ENCODE results near the gene ZNF469. TPM values are rescaled to one million over a fixed set of nuclear protein-coding genes. Genes with fewer than 3 reads are reported as not detected.

ZNF469 gene
- total RNA-seq, 3 donors from 2014 or later = 0.80 to 1.5 (median 0.98) TPM

DNA sequence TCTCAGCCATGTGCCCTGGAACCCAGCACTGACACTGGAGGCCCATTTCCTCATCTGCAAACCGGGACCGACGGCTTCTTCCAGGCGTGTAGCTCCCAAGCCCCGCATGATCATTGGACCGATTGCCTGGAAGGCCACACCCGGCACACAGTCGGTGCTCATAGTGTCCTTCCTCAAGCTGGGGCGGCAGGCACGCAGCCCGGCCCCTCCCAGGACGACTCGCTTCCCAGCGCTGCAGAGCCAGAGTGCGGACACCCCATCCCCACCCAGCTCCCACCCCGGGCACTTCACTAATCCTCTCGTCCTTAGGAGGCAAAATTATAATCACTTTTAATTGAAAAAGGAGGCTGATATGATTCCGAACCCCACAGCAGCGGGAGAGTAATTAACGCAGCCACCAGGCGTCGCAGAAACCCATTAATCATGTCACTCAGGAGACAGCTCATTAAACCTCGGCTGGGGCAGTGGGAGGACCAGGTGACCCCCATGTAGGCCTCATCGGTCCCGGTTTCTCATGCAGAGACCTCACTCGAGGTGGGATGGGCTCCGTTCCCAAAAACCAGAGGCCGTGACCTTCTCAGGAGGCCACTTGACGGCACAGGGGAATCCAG is 33.1 kb downstream of the ZNF469 start:
- Histone ChIP-seq H3K27me3 (no peaks in the 10 kb centered on the region), H3K9me3 (no peaks in the 10 kb centered on the region), H3K4me3 (no peak overlapping the region), H3K4me1 (no peaks in the 10 kb centered on the region), H3K27ac (no peak overlapping the region), H3K36me3 (no peaks in the 10 kb centered on the region)
- TF ChIP-seq, protein P1, sequence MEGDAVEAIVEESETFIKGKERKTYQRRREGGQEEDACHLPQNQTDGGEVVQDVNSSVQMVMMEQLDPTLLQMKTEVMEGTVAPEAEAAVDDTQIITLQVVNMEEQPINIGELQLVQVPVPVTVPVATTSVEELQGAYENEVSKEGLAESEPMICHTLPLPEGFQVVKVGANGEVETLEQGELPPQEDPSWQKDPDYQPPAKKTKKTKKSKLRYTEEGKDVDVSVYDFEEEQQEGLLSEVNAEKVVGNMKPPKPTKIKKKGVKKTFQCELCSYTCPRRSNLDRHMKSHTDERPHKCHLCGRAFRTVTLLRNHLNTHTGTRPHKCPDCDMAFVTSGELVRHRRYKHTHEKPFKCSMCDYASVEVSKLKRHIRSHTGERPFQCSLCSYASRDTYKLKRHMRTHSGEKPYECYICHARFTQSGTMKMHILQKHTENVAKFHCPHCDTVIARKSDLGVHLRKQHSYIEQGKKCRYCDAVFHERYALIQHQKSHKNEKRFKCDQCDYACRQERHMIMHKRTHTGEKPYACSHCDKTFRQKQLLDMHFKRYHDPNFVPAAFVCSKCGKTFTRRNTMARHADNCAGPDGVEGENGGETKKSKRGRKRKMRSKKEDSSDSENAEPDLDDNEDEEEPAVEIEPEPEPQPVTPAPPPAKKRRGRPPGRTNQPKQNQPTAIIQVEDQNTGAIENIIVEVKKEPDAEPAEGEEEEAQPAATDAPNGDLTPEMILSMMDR (IDR thresholded peaks at IDR 0.05) = no peak
- no peak for TF ChIP-seq POLR2AphosphoS5 (IDR thresholded peaks at IDR 0.05)
- no peak for TF ChIP-seq POLR2A (IDR thresholded peaks at IDR 0.05)
- no peak for DNase-seq (ENCODE audit: low spot score in 2 of 2)
- intact Hi-C loops (cut with DNase I; ENCODE audit: low total_unique reads) = no loop called here

DNA sequence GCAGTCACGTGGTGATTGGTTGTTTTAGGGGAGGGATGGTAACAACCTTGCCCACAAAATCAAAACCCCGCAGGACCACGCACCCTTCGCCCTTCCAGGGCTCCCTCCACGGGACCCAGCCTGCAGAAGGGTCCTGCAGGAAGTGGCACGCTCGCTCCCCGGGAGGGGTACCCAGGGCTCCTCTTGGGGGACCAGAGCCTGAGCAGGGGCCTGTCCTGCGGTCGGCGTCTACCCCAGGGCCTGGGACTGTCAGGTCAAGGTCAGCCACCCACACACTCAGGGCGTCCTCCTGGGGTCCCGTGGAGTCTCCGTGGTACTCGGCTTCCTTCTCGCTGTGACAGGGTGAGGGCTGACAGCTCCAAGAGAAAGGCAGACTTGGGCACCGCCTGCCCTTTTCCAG is 33.9 kb downstream of the ZNF469 start:
- no peak overlapping the region for H3K27ac ChIP-seq
- H3K4me3 ChIP-seq = no peak overlapping the region
- intact Hi-C loops (cut with DNase I; ENCODE audit: low total_unique reads) = no loop called here
- TF ChIP-seq, protein P1 (IDR thresholded peaks at IDR 0.05) = no peak
- no peak for TF ChIP-seq POLR2A (IDR thresholded peaks at IDR 0.05)
- TF ChIP-seq POLR2AphosphoS5 (IDR thresholded peaks at IDR 0.05) = no peak
- H3K4me1 ChIP-seq = no peaks in the 10 kb centered on the region
- no peaks in the 10 kb centered on the region for H3K27me3 ChIP-seq
- no peaks in the 10 kb centered on the region for H3K36me3 ChIP-seq
- no peaks in the 10 kb centered on the region for H3K9me3 ChIP-seq
- DNase-seq (ENCODE audit: low spot score in 2 of 2) = no peak

- TF ChIP-seq POLR2A (IDR thresholded peaks at IDR 0.05) = no peak
- TF ChIP-seq, protein P1 (IDR thresholded peaks at IDR 0.05) = no peak
- no peaks in the 10 kb centered on the region for H3K9me3 ChIP-seq
- no peak overlapping the region for H3K4me3 ChIP-seq
- intact Hi-C loops (cut with DNase I; ENCODE audit: low total_unique reads) = no loop called here
- no peaks in the 10 kb centered on the region for H3K4me1 ChIP-seq
- no peak overlapping the region for H3K27ac ChIP-seq
- no peaks in the 10 kb centered on the region for H3K27me3 ChIP-seq
- no peaks in the 10 kb centered on the region for H3K36me3 ChIP-seq
- DNase-seq (ENCODE audit: low spot score in 2 of 2) = no peak
These were observed 35.1 kb downstream of the ZNF469 start for GRCh38 chr16:88417684-88418476.

DNA sequence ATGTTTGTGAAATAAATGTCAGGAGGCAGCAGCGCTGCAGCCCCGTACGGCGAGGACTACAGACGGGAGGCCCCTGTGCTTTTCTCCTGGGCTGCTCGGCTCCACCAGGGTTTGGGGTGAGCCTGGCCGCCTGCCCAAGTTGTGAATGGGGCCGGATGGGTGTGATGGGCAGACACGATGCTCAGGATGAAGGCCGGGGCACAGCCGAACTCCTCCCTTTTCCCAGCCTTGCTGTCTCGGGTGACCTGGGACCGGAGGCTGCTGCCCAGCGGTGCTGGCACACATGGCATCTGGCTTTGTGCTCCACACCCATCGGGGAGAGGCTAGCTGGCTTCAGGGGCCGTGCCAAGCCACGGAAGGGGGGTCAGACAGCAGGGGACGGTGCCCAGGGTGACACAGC is 36.1 kb downstream of the ZNF469 start:
- Histone ChIP-seq H3K4me3 (no peak overlapping the region), H3K27ac (no peak overlapping the region), H3K27me3 (no peaks in the 10 kb centered on the region), H3K36me3 (no peaks in the 10 kb centered on the region), H3K9me3 (no peaks in the 10 kb centered on the region), H3K4me1 (no peaks in the 10 kb centered on the region)
- TF ChIP-seq POLR2AphosphoS5 (IDR thresholded peaks at IDR 0.05) = no peak
- DNase-seq (ENCODE audit: low spot score in 2 of 2) = no peak
- intact Hi-C loops (cut with DNase I; ENCODE audit: low total_unique reads) = no loop called here

DNA sequence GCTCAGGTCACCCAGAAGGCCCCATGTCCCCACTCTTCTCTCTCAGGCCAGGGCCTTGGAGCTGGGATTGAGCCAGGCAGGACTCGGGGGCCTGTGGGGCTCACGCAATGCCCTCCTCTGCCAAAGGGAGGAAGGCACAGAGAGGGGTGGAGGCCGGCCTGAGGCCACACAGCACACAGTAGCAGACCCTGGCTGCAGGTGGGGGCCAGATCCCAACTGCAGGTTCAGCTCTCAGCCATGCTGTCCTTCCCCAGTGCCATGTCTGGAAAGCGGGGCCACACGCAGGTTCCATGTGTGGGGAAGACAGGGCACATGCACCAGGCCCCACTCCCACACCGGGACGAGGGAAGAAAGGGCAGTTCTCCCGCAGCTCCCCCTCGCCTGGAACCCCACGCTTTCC is 37.0 kb downstream of the ZNF469 start:
- H3K36me3 ChIP-seq = no peaks in the 10 kb centered on the region
- TF ChIP-seq POLR2AphosphoS5 (IDR thresholded peaks at IDR 0.05) (no peak), POLR2A (IDR thresholded peaks at IDR 0.05) (no peak)
- TF ChIP-seq, protein P1 (IDR thresholded peaks at IDR 0.05) = no peak
- no peaks in the 10 kb centered on the region for H3K9me3 ChIP-seq
- H3K27ac ChIP-seq = no peak overlapping the region
- no peaks in the 10 kb centered on the region for H3K27me3 ChIP-seq
- H3K4me1 ChIP-seq = no peaks in the 10 kb centered on the region
- intact Hi-C loops (cut with DNase I; ENCODE audit: low total_unique reads) = no loop called here
- no peak for DNase-seq (ENCODE audit: low spot score in 2 of 2)
- H3K4me3 ChIP-seq = no peak overlapping the region
